Measurements from ENCODE around the gene KMT2A.

- TF ChIP-seq POLR2AphosphoS5 (IDR thresholded peaks at IDR 0.05): no peak
- no peak for TF ChIP-seq CTCF (IDR thresholded peaks at IDR 0.05)
Observed at GRCh38 chr11:118476676-118477075, 40.4 kb downstream of the KMT2A start.
